ENCODE measurements around the gene MYO1H. TPM values are rescaled to one million over a fixed set of nuclear protein-coding genes. Genes with fewer than 3 reads are reported as not detected.
A peak's percentile ranks its signal among the peaks of the same experiment; 100 is the strongest.

MYO1H gene
- total RNA-seq, 1 experiment from 2014 or later, result 0.26 TPM

DNA sequence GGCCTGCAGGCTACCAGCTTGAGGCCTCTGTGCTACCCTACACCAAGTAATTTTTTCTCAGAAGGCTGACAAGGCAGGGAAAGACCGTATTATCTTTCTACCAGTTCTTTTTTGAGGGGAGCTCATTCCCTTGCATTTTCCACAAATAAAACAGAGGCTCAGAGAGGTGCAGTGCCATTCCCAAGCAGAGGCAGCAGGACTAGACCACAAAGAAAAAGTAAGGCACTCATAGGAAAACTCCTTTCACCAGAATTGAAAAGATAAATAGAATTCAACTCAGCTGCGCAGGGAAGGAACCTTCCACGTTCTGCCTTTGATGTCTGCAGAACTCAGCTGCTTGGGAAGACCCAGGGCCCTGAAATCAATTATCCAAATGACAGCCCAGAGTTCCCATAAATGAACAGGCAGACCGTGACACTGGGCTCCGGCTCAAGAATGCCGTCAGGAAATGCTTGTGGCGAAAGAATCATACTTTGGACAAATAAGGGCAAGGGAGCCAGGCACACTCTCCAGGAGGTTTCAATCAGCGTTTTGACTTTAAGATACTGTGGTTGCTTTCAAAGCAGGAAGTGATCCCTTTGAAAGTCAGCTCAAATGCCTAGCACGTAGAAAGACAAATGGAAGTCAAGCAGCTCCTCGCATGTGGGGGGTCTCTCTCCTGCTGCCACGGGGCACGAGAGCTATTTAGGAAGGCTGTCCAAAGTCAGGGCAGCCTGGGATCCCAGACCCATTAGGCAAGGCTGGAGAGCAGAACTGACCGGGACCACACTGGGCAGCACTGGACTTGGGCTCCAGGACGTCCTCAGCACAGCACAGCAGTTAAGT, 115.4 kb downstream of the MYO1H start:
- Histone ChIP-seq H4K8ac (replicated peaks; ENCODE audit: insufficient read length, low read depth, low read length) (no peak overlapping the region), H2BK15ac (ENCODE audit: low read depth, low read length) (no peak overlapping the region), H3K4me1 (ENCODE audit: insufficient read depth, low read length) (peaks cover 38% of the 10 kb centered on the region), H3K23me2 (ENCODE audit: insufficient read length, low read depth, low read length, poor library complexity, severe bottlenecking) (no peaks in the 10 kb centered on the region), H3K9ac (ENCODE audit: extremely low read depth, insufficient read length, low read length) (peak overlapping the region; percentile 16), H2AFZ (ENCODE audit: low read length) (no peak overlapping the region), H4K20me1 (ENCODE audit: control insufficient read depth, insufficient read depth, insufficient read length) (peaks cover 2% of the 10 kb centered on the region), H4K5ac (ENCODE audit: insufficient read length, low read depth, low read length) (no peak overlapping the region), H3K23ac (ENCODE audit: insufficient read length, low read depth, low read length) (no peak overlapping the region), H2AK5ac (ENCODE audit: insufficient read length, low read length) (no peak overlapping the region), H3K27me3 (ENCODE audit: insufficient read depth, low read length) (no peaks in the 10 kb centered on the region), H3K4me2 (ENCODE audit: insufficient read depth, insufficient read length, low read length) (peak overlapping the region; percentile 35), H2BK20ac (ENCODE audit: low read depth, low read length, poor library complexity, severe bottlenecking) (no peak overlapping the region), H3K9me3 (ENCODE audit: control insufficient read depth, low read depth, low read length) (no peaks in the 10 kb centered on the region), H2BK5ac (ENCODE audit: insufficient read length, low read length) (no peak overlapping the region), H3K4ac (ENCODE audit: low read depth, low read length) (no peak overlapping the region), H3K79me2 (ENCODE audit: insufficient read depth, low read length) (peaks cover 21% of the 10 kb centered on the region; the same call in 1 of the 2 replicates), H3K14ac (ENCODE audit: insufficient read depth, low read length) (peak overlapping the region; percentile 10), H3K56ac (ENCODE audit: insufficient read length, low read depth, low read length) (no peak overlapping the region), H3K27ac (ENCODE audit: insufficient read length, low read depth, low read length) (peak overlapping the region; percentile 21), H4K91ac (ENCODE audit: insufficient read length, low read depth, low read length) (no peak overlapping the region), H3T11ph (ENCODE audit: low read length) (no peak overlapping the region), H2BK12ac (ENCODE audit: insufficient read length, low read depth, low read length) (no peak overlapping the region), H2BK120ac (ENCODE audit: low read depth, low read length, poor library complexity, severe bottlenecking) (no peak overlapping the region), H3K79me1 (ENCODE audit: insufficient read depth, low read depth, low read length, poor library complexity, severe bottlenecking) (peaks cover 6% of the 10 kb centered on the region), H3K18ac (ENCODE audit: insufficient read length, low read depth, low read length) (no peak overlapping the region)
- Mint-ChIP-seq H3K4me1 (peaks cover 77 to 87% of the 10 kb centered on the region in 2 experiments), H3K27ac (peak overlapping the region; percentile 68 to 96 (median 82)), H3K27me3 (ENCODE audit: low read depth) (no peaks in the 10 kb centered on the region), H3K36me3 (ENCODE audit: insufficient read depth in 1 of 3, low read depth in 3 of 3) (peaks cover 4 to 41% (median 24%) of the 10 kb centered on the region in 3 experiments; a peak in 6 of 7 replicates), H3K4me3 (peak overlapping the region; percentile 5 to 51; a peak in 4 of 5 replicates), H3K9me3 (no peaks in the 10 kb centered on the region; a peak in 2 of 5 replicates)
- DNase-seq, result peak; percentile 70
- no CpG with 5 or more reads among the region's 14 CpGs for WGBS (ENCODE audit: extremely low coverage, insufficient read length, low lambda C conversion rate)
- TF ChIP-seq, protein P1, sequence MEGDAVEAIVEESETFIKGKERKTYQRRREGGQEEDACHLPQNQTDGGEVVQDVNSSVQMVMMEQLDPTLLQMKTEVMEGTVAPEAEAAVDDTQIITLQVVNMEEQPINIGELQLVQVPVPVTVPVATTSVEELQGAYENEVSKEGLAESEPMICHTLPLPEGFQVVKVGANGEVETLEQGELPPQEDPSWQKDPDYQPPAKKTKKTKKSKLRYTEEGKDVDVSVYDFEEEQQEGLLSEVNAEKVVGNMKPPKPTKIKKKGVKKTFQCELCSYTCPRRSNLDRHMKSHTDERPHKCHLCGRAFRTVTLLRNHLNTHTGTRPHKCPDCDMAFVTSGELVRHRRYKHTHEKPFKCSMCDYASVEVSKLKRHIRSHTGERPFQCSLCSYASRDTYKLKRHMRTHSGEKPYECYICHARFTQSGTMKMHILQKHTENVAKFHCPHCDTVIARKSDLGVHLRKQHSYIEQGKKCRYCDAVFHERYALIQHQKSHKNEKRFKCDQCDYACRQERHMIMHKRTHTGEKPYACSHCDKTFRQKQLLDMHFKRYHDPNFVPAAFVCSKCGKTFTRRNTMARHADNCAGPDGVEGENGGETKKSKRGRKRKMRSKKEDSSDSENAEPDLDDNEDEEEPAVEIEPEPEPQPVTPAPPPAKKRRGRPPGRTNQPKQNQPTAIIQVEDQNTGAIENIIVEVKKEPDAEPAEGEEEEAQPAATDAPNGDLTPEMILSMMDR (conservative IDR thresholded peaks at IDR 0.05), result no peak

Data from H9 (cell line).